GM13976 (cell line): ENCODE results near the gene ZNF248.

Experiments used
- DNase-seq: peaks from one replicate; pipeline ENCODE4 v3.0.0; 2012; ENCODE audit warnings: low spot score
- in situ Hi-C: fragments of 300-500 bp; cut with MboI; formaldehyde crosslinking; loops from one replicate; pipeline ENCODE4 v1.12.0; 2022; ENCODE audit warnings: low sequenced_read_pairs, mixed read lengths, inconsistent platforms; ENCODE audit not compliant: unreplicated experiment
- TF ChIP-seq, protein P1 (sequence below): IDR thresholded peaks from 2 replicates; pipeline ENCODE4 v1.5.1; 2012; ENCODE audit warnings: borderline replicate concordance, mild to moderate bottlenecking; ENCODE audit not compliant: insufficient read depth; ENCODE audit errors: extremely low read depth, missing control alignments, control extremely low read depth

The ZNF248 gene

DNA sequence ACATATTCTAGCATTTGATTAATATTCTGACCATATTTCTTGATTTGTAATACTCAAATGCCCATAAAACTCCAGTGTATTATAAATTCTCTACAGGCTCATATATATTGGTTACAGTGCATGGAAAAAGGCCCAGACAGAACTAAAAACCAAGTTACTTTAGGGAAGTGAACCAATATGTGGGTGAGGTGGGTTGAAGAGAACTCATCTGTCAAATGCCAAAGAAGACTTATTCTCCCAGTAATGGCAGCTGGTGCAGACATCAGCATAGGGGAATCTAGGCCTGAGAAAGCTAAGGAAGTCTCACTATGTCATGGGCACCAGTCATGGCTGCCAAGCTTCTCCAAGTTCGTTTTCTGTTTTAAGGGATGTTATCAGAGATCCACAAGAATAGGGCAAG, 30.6 kb downstream of the ZNF248 start:
- TF ChIP-seq, protein P1, sequence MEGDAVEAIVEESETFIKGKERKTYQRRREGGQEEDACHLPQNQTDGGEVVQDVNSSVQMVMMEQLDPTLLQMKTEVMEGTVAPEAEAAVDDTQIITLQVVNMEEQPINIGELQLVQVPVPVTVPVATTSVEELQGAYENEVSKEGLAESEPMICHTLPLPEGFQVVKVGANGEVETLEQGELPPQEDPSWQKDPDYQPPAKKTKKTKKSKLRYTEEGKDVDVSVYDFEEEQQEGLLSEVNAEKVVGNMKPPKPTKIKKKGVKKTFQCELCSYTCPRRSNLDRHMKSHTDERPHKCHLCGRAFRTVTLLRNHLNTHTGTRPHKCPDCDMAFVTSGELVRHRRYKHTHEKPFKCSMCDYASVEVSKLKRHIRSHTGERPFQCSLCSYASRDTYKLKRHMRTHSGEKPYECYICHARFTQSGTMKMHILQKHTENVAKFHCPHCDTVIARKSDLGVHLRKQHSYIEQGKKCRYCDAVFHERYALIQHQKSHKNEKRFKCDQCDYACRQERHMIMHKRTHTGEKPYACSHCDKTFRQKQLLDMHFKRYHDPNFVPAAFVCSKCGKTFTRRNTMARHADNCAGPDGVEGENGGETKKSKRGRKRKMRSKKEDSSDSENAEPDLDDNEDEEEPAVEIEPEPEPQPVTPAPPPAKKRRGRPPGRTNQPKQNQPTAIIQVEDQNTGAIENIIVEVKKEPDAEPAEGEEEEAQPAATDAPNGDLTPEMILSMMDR, result no peak
- in situ Hi-C loops, result no loop called here
- DNase-seq, result no peak

DNA sequence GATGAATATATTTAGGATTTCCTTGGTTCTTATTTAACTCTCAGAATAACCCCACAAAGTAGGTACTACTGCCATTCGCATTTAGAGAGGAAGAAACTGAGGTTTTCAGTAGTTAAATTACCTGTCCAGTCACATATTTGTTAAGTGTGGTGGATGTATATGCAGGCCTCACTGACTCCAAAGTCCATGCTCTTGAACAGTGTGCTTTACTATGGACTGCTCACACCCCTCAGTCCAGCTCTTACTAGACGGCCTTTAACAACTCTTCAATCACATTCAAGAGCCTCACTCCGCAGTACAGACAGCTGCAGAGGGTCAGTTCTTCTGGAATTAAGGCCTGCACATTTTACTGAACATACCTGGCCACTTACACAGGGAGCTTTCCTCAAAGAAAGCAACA, 36.2 kb downstream of the ZNF248 start:
- in situ Hi-C loops, result no loop called here
- TF ChIP-seq, protein P1, result no peak
- DNase-seq, result no peak

DNA sequence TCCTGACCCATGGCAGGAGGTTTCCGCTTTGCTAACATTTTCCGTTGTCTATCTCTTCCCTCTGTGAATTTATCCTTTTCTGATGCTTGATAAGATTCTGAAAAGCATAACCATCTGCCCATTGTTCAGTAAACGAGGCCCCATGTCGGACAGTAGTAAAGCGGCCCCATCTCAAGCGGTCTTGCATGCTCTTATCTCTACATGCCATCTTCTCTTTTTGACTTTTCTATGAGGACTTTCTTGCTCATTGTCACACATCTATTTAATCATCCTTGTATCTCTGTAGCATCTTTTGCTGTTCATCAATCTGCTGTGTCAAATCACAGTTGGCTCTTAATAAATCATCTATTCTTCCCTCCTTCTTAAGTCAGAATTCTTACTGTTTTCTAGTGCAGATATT, 37.6 kb downstream of the ZNF248 start:
- no peak for DNase-seq
- TF ChIP-seq, protein P1, result no peak
- in situ Hi-C loops, result no loop called here

GRCh38 chr10:37816290-37816689, 41.1 kb downstream of the ZNF248 start:
- in situ Hi-C loops, result no loop called here
- TF ChIP-seq, protein P1, result no peak
- DNase-seq, result no peak

GRCh38 chr10:37813763-37814162, 43.6 kb downstream of the ZNF248 start:
- in situ Hi-C loops, result no loop called here
- no peak for DNase-seq

DNA sequence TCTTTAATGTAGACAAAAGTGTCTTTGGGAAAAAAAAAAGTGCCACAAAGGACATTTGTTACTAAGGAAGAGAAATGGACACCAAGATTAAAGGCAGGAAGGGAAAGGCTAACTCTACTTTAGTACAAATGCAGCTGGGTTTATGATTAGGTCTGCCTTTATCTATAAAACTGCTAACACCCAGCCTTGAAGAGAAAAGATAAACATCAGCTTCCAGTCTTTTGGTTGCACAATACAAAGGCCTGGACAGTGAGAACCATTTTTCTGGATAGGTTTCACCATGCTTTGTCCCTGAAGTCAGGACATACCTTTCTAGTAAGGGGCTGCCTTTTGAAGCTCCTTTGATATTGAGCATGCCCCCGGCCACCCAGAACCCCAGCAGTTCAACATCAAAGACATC, 45.1 kb downstream of the ZNF248 start:
- in situ Hi-C loops, result no loop called here
- no peak for DNase-seq
- TF ChIP-seq, protein P1, result no peak

More at GRCh38 chr10:37813763-37814162, 43.6 kb downstream of the ZNF248 start:
- TF ChIP-seq, protein P1, result no peak

DNA sequence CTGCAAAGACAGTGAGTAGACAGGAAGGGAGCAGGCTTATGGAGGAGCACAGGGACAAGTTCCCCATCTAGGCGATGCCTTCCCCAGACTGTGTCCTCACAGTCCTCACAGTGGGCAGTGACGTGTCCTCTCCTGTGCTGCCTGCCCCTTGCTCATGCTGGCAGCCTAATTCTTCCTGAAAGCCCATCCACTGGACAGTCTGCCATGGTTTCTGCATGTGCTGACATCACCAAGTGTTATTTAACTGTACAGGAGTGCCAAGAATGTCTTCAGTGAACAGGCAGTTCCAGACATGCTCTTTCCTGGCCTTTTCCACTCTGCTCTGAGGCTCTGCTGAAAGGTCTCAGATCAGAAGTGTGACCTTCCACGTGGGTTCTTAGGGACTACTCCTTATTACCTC, 54.1 kb downstream of the ZNF248 start:
- TF ChIP-seq, protein P1, result no peak
- in situ Hi-C loops, result no loop called here
- DNase-seq, result no peak
